LNCaP clone FGC (cell line): Measurements from ENCODE around the gene SNRNP70.

ENCODE experiments used
- DNase-seq: peaks from one replicate; pipeline ENCODE4 v3.0.0-alpha.2; 2011; ENCODE audit warnings: low read depth
- H3K4me3 ChIP-seq: 2 replicates; pipeline ENCODE4 v1.5.1; 2011; ENCODE audit warnings: mild to moderate bottlenecking, low read depth, low read length, control low read depth
- TF ChIP-seq, protein P1 (sequence below): IDR thresholded peaks from 2 replicates; pipeline ENCODE4 v1.5.1; 2012; ENCODE audit warnings: mild to moderate bottlenecking; ENCODE audit not compliant: control insufficient read depth, insufficient read depth; ENCODE audit errors: extremely low read depth

Gene SNRNP70

DNA sequence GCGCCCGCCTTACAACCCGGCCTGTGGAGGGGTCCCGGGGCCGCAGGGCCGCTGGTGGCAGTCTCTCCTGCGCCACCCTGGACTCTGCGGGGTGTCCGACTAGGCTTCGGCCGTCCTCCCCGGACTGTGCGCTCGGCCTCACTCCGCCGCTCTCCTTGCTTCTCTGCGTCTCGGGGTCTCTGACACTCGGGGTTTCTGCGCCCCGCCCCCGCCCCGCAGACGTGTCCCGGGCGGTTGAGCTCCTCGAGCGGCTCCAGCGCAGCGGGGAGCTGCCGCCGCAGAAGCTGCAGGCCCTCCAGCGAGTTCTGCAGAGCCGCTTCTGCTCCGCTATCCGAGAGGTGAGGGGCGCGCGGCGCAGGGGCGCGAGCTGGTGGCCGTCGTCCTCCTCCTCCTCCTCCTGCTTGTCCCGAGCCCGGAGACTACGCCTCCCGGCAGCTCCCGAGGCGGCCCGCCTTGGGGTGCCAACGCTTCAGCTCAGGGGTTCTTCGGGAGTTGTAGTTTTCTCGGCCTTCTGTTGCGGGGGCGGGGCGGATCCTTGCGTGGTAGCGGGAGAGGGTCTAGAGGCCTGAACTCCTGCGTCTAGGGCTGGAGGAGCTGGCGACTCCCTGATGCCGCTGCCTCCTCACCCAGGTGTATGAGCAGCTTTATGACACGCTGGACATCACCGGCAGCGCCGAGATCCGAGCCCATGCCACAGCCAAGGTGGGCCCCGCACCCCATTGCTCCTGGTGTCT lies 29.5 kb downstream of the SNRNP70 start:
- TF ChIP-seq, protein P1, sequence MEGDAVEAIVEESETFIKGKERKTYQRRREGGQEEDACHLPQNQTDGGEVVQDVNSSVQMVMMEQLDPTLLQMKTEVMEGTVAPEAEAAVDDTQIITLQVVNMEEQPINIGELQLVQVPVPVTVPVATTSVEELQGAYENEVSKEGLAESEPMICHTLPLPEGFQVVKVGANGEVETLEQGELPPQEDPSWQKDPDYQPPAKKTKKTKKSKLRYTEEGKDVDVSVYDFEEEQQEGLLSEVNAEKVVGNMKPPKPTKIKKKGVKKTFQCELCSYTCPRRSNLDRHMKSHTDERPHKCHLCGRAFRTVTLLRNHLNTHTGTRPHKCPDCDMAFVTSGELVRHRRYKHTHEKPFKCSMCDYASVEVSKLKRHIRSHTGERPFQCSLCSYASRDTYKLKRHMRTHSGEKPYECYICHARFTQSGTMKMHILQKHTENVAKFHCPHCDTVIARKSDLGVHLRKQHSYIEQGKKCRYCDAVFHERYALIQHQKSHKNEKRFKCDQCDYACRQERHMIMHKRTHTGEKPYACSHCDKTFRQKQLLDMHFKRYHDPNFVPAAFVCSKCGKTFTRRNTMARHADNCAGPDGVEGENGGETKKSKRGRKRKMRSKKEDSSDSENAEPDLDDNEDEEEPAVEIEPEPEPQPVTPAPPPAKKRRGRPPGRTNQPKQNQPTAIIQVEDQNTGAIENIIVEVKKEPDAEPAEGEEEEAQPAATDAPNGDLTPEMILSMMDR, result no peak
- H3K4me3 ChIP-seq, result peak overlapping the region; percentile 59
- no peak for DNase-seq

DNA sequence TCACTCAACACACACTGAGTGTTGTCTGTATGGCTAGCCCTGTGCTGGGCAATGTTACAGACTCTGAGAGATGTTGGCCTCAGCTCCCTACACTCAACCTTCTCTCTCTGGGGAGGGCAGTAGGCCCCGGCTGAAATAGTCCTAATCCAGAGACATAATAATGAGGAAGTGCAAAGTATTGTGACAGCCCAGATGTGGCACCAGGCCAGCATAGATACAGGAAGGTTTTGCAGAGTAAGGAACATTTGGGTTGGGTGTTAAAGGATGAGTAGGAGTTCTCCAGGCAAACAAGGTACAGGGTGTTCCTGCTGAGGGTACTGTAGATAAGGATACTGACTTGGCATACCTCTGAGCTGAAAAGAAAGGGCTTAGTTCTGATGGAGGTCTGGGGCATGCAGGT lies 31.3 kb downstream of the SNRNP70 start:
- TF ChIP-seq, protein P1, result no peak
- DNase-seq, result no peak
- no peak overlapping the region for H3K4me3 ChIP-seq

DNA sequence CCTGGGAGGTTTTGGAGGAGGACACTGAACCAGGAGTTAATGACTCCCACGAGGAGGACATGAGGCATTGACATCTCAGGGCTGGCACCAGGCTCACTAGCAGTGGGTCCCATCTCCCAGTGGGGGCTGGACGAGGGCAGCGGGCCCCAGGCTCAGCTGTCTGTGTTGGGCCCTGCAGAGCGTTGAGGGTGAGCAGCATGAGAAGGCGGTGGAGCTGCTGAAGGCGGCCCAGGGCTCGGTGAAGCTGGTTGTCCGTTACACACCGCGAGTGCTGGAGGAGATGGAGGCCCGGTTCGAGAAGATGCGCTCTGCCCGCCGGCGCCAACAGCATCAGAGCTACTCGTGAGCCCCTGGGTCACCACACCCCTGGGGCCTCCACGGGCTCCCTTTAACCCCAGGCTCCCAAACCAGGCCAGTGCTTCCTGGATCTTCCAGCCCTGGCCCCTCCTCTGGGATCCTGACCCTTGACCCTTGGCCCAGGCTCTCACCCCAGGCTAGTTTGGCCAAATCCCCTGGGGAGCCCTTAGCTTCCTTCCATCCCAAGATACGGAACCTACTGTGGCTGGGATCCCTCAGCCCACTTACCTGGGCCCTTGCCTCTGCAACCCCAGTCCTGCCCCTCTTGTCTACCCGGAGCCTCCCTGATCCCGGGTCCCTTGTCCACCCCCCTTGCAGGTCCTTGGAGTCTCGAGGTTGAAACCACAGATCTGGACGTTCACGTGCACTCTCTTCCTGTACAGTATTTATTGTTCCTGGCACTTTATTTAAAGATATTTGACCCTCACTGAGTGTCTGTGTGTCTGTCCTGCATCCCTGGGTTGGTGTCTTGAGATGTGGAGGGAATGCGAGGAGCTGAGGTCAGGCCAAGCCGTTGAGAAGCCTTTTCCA lies 32.7 kb downstream of the SNRNP70 start:
- no peak for DNase-seq
- TF ChIP-seq, protein P1, result no peak
- peak overlapping the region; percentile 54 for H3K4me3 ChIP-seq

DNA sequence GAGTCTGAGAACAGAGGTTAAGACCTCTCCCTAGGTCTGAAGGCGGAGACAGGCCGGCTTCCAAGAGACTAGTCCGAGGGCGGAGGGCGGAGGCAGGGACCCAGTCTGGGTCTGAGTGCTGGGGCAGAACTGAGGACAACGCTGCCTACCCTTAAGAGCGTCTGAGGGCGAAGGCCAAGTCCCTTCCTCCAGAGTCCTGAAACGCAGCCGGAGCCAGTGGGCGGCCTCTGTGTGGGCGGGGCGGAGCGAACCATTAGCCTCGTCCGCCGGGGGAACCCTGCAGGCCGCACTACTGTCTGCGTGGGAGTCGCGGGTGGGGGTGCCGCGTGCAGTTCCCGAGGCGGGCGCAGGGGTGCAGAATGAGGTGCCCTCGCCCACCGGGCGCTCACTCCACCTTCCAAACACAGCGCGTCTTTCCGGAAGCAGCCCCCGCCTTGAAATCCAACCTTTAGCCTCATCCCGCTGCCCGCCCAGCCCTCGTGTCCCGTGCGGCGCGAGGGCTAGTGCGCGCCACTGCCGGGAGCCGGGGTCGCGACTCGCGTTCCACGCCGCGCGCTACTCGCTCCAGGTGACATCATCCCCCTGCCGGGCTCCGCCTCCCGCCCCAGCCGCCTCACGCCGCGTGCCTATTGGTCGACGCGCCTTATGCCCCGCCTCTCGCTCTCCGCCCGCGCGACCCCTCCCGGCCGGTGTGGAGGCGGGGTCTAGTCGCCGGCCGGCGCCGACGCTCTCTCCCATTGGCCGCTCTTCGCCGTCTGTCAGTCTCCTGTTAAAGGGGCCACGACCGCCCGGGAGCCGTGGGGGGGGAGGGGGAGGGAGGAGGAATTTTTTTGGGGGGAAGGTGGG lies 33.5 kb downstream of the SNRNP70 start, which contains the start of gene C19orf73:
C19orf73 (minus strand) TSS at position 579 of the 846 bp plus-strand sequence; CDS start at position 458, 121 bp downstream.
- H3K4me3 ChIP-seq, result peak within 1 kb of the TSS; percentile 54
- TF ChIP-seq, protein P1, result no peak
- DNase-seq, result peak; percentile 74

DNA sequence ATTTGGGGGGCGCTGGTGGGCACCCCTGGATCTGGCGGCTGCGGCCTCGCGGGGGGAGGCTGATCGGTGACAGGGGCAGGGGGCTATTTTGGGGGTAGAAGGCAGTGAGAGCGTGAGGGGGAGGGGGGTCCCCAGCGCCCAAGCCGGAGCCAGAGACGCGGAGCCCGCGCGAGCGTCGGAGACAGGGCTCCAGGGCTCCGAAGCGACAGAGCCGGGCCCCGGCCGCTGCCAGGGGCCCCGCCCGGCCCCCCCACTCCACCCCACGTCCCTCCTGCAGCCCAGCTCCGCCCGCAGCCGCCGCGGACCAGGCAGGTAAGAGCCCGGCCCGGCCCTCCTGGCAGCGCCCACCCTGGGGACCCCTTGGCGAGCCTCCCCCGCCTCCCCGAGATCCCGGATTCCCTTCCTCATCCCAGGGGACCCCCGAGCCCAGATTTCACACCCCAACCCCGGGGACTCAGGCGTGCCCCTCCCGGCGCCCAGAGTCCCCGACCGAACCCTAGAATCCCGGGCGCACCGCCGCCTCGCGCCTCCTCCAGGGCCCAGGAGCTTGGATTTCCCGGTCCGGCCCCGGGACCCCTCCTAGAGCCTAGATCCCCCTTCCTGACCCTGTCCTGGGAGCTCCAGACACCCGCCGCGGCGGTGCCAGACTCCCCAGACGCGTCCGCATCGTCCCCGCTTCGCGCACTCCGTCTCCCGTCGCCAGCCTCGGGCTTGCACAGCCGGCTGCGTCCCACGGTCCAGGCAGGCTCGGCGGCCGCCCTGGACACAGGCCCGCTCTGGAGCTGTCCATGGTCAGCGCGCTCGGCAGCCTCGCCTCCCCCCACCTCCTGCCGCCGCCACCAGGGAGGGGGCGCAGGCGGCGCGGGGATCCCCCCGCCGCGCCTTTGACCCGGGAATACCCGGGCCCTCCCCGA lies 34.4 kb downstream of the SNRNP70 start, which contains the start of gene PPFIA3:
PPFIA3 (plus strand) TSS at position 134 of the 914 bp plus-strand sequence. CDS start 8,330 bp downstream, outside the sequence.
- peak within 1 kb of the TSS; percentile 54 for H3K4me3 ChIP-seq
- no peak for DNase-seq
- TF ChIP-seq, protein P1, result no peak

DNA sequence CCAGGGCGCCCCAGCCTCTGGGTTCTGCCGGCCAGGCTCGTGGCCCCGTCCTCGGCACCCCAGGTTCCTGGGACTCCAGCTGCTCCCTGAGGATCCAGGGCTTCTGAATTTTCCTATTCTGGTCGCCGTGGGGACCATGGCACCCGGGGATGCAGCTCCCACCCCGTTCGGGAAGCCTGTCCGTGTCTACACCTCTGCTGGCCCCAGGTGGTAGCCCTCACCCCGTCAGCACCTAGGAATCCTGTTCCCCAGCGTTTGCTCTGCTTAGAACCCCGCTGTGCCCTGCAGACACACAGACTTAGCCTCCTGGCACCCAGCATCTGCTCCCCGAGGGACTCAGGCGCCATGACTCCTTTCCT lies 35.1 kb downstream of the SNRNP70 start:
- DNase-seq, result no peak
- TF ChIP-seq, protein P1, result no peak
- no peak overlapping the region for H3K4me3 ChIP-seq
